ENCODE measurements around the gene SLC35G2. TPM values are rescaled to one million over a fixed set of nuclear protein-coding genes. Genes with fewer than 3 reads are reported as not detected.
A peak's percentile ranks its signal among the peaks of the same experiment; 100 is the strongest.

The SLC35G2 gene
- total and polyA plus RNA-seq, 2 of the 4 experiments (the other 2 are of a cell fraction), result 6.6 to 7.0 TPM

DNA sequence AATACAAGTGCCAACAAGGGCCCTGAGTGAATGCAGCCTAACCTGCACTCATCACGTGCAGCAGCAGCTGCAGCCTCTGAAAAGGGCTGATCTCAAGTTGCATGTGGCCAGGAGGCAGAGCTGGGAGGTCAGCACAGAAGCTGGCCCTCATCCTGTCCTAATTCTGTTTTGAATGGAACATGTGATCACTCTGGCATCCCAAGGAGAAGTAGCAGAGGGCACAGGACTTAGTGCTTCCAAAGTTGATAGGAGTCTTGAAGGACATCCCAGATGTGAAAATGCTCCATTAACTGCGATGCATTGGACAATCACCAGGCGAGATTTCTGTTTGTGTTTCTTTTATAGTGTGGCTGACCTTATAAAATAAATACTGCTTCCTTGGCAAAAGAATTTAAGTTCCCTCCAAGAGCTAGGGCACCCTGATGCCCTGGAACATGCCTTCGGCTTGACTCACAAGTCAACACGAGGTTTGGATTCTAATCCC is 35.2 kb upstream of the SLC35G2 start:
- H3K9ac ChIP-seq (ENCODE audit: low read depth, low read length), result no peak overlapping the region
- peak overlapping the region; percentile 12 for H2AK9ac ChIP-seq (replicated peaks; ENCODE audit: low read depth, low read length, poor library complexity)
- intact Hi-C loops (cut with micrococcal nuclease), result no loop called here
- DNase-seq (peak; percentile 35), ATAC-seq (ENCODE audit: low read depth) (peak; percentile 8; the same call in 1 of the 2 replicates)
- in situ Hi-C loops (cut with MboI; ENCODE audit: low sequenced_read_pairs), result no loop called here
- H4K8ac ChIP-seq (ENCODE audit: low read depth in 2 of 2, low read length in 2 of 2), result peak overlapping the region in 1 of 2 experiments; percentile 56; a peak in 2 of 4 replicates
- peak overlapping the region; percentile 22; the same call in 1 of the 2 replicates for H3K14ac ChIP-seq (replicated peaks; ENCODE audit: low read depth, low read length)
- no peak overlapping the region for H3K56ac ChIP-seq (ENCODE audit: extremely low read depth, insufficient read depth, low read length)
- H2BK15ac ChIP-seq (ENCODE audit: low read depth, low read length), result peak overlapping the region; percentile 61; the same call in 1 of the 3 replicates
- H3K4me3 ChIP-seq (ENCODE audit: insufficient read depth, low read depth, low read length), result no peak overlapping the region
- H3K9me1 ChIP-seq (ENCODE audit: insufficient read depth, low read length), result peaks cover 9% of the 10 kb centered on the region
- H3K79me1 ChIP-seq (ENCODE audit: low read depth in 1 of 2, low read length in 2 of 2), result 0 out of 4 replicates have a peak, but pooled peaks cover 0 to 3% of the 10 kb centered on the region in 2 experiments
- H2AK5ac ChIP-seq (ENCODE audit: low read depth, low read length), result peak overlapping the region; percentile 52; the same call in 1 of the 2 replicates
- WGBS, 2 experiments (ENCODE audit: extremely low coverage in 2 of 2, insufficient read length in 1 of 2), result 60% methylated on average over 1 of the region's 5 CpGs; no CpG with 5 or more reads in 1 of the 2 experiments
- no peaks in the 10 kb centered on the region for H4K20me1 ChIP-seq (ENCODE audit: insufficient read depth, low read length)
- no peaks in the 10 kb centered on the region for H3K36me3 ChIP-seq (ENCODE audit: control insufficient read depth, insufficient read depth, low read length)
- peak overlapping the region; percentile 62; the same call in 1 of the 2 replicates for H3K27ac ChIP-seq (ENCODE audit: insufficient read depth, low read length)
- dilution Hi-C loops (cut with HindIII; ENCODE audit: low sequenced_read_pairs, unreplicated experiment), result no loop called here
- no TSS peak for BruUV-seq (replicated peaks)
- peak overlapping the region; percentile 14 for H3K18ac ChIP-seq (ENCODE audit: low read depth, low read length)
- H2BK20ac ChIP-seq (ENCODE audit: low read depth, low read length), result peak overlapping the region; percentile 54
- ChIA-PET CTCF (no interaction called here), POLR2A (ENCODE audit: unreplicated experiment) (no interaction called here)
- peak overlapping the region; percentile 39 for H2BK120ac ChIP-seq (ENCODE audit: low read depth, low read length)
- 0 out of 2 replicates have a peak overlapping the region, but pooled peaks have one; percentile 33 for H3K23ac ChIP-seq (ENCODE audit: low read depth, low read length)
- H3K9me3 ChIP-seq (ENCODE audit: control insufficient read depth, insufficient read depth, low read length), result peaks cover 2% of the 10 kb centered on the region; the same call in 1 of the 2 replicates
- no peaks in the 10 kb centered on the region for H3K27me3 ChIP-seq (ENCODE audit: control insufficient read depth, insufficient read depth, low read length)
- no peak overlapping the region for H3K4me2 ChIP-seq (ENCODE audit: low read depth, low read length)
- H3K4ac ChIP-seq (ENCODE audit: low read depth, low read length), result peak overlapping the region; percentile 53
- H4K5ac ChIP-seq (ENCODE audit: low read depth, low read length), result no peak overlapping the region
- peak overlapping the region; percentile 65 for H2AFZ ChIP-seq (replicated peaks; ENCODE audit: low read length, poor library complexity)
- H3K4me1 ChIP-seq (ENCODE audit: control insufficient read depth, insufficient read depth, low read length), result peaks cover 18% of the 10 kb centered on the region
- H2BK5ac ChIP-seq (ENCODE audit: low read depth, low read length, poor library complexity, severe bottlenecking), result peak overlapping the region; percentile 37
- TF ChIP-seq BHLHE40 (IDR thresholded peaks at IDR 0.05; ENCODE audit: low read depth, low read length) (peak; percentile 50; the same call in 1 of the 2 replicates), MXI1 (IDR thresholded peaks at IDR 0.05; ENCODE audit: borderline replicate concordance, low read depth, low read length) (no peak)
- TF ChIP-seq, protein P1, sequence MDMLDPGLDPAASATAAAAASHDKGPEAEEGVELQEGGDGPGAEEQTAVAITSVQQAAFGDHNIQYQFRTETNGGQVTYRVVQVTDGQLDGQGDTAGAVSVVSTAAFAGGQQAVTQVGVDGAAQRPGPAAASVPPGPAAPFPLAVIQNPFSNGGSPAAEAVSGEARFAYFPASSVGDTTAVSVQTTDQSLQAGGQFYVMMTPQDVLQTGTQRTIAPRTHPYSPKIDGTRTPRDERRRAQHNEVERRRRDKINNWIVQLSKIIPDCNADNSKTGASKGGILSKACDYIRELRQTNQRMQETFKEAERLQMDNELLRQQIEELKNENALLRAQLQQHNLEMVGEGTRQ (IDR thresholded peaks at IDR 0.05; ENCODE audit: low read depth, low read length), result peak; percentile 22; the same call in 1 of the 2 replicates
- peak overlapping the region; percentile 68; the same call in 1 of the 2 replicates for H4K91ac ChIP-seq (ENCODE audit: insufficient read depth, low read depth, low read length)

Measured in IMR-90 (cell line).